Measurements from ENCODE around the gene ABCC6.

- TF ChIP-seq POLR2A (IDR thresholded peaks at IDR 0.05) = no peak
- no peak for TF ChIP-seq CTCF (IDR thresholded peaks at IDR 0.05)
Observed at GRCh38 chr16:16166949-16167348, 56.3 kb downstream of the ABCC6 start.

Measured in ovary (tissue), 3 donors.